Karpas-422 (cell line): ENCODE data around the gene TMEM11. TPM values are rescaled to one million over a fixed set of nuclear protein-coding genes. Genes with fewer than 3 reads are reported as not detected.
A peak's percentile ranks its signal among the peaks of the same experiment; 100 is the strongest.

Source experiments
- DNase-seq: peaks from one replicate; pipeline ENCODE4 v3.0.0-alpha.2; 2015
- H2AFZ ChIP-seq: fragments of 200-600 bp; sonication (generic); 2 replicates; pipeline ENCODE4 v1.6.1; 2014; ENCODE audit warnings: antibody characterized with exemption, low read length, mixed read lengths
- H3K27ac ChIP-seq: fragments of 200-600 bp; sonication (generic); 2 replicates; pipeline ENCODE4 v1.5.1; 2014; ENCODE audit warnings: mild to moderate bottlenecking, low read length, moderate library complexity
- H3K27me3 ChIP-seq: fragments of 200-600 bp; sonication (generic); 2 replicates; pipeline ENCODE4 v1.6.1; 2014; ENCODE audit warnings: low read length, mixed read lengths
- H3K36me3 ChIP-seq: fragments of 200-600 bp; sonication (generic); 2 replicates; pipeline ENCODE4 v1.6.1; 2014; ENCODE audit warnings: low read length, mixed read lengths; ENCODE audit not compliant: insufficient read depth
- H3K4me1 ChIP-seq: fragments of 200-600 bp; sonication (generic); 2 replicates; pipeline ENCODE4 v1.6.1; 2014; ENCODE audit warnings: mild to moderate bottlenecking, low read length, mixed read lengths
- H3K4me2 ChIP-seq: fragments of 200-600 bp; sonication (generic); 2 replicates; pipeline ENCODE4 v1.6.1; 2014; ENCODE audit warnings: low read length, low read depth, mild to moderate bottlenecking; ENCODE audit not compliant: poor library complexity, severe bottlenecking
- H3K4me3 ChIP-seq: fragments of 200-600 bp; sonication (generic); 2 replicates; pipeline ENCODE4 v1.5.1; 2014; ENCODE audit warnings: mild to moderate bottlenecking, antibody characterized with exemption, low read length, mixed read lengths
- H3K79me2 ChIP-seq: fragments of 200-600 bp; sonication (generic); 2 replicates; pipeline ENCODE4 v1.6.1; 2014; ENCODE audit warnings: mild to moderate bottlenecking, low read length, mixed read lengths
- H3K9ac ChIP-seq: fragments of 200-600 bp; sonication (generic); 2 replicates; pipeline ENCODE4 v1.6.0; 2014; ENCODE audit warnings: low read length
- H3K9me2 ChIP-seq: fragments of 200-600 bp; sonication (generic), shearing (Covaris generic); replicated peaks from 2 replicates; pipeline ENCODE4 v1.6.0; 2014; ENCODE audit warnings: mild to moderate bottlenecking, low read length, moderate library complexity; ENCODE audit not compliant: insufficient read depth
- H3K9me3 ChIP-seq: fragments of 300-700, 200-600 bp; sonication (generic); 2 replicates; pipeline ENCODE4 v1.6.1; 2014; ENCODE audit warnings: low read length, mixed read lengths
- H4K20me1 ChIP-seq: fragments of 200-600 bp; sonication (generic); 2 replicates; pipeline ENCODE4 v1.6.1; 2014; ENCODE audit warnings: mild to moderate bottlenecking, antibody characterized with exemption, low read length, low read depth; ENCODE audit not compliant: insufficient read depth
- total RNA-seq: library from RNA; depleted of rRNA; stranded (reverse); fragments of >200 nt; shearing (Covaris generic); gene quantifications from 2 replicates; pipeline ENCODE4 v1.2.3, GENCODE V29; 2014; ENCODE audit warnings: low replicate concordance

TMEM11 gene
- total RNA-seq, 1 experiment from 2014 or later = 12.5 TPM

DNA sequence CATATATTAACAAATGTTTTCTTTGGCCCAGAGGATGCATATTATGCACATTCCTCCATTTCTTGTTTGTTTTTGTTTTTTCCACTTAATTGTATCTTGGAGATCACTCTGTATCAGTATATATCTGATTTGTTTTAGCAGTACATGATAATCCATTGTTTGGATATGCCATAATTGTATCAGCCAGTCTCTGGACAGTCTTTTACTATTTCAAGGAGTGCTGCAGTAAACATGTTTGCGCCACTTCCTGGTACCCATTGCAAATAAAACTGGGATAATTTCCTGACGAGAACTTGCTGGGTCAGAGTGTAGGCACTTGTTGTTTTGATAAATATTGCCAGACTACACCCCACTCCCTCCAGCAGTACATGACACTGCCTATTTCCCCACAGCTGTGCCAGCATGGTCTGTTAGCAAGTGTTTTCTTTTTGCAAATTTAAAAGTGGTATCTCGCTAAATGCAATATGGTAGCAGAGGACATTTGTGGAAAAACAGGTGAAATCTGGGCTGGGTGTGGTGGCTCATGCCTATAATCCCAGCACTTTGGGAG lies 4.9 kb upstream of the TMEM11 start:
- Histone ChIP-seq H3K9ac (no peak overlapping the region), H3K36me3 (peaks cover 24% of the 10 kb centered on the region), H3K79me2 (peaks cover 47% of the 10 kb centered on the region), H3K9me2 (no peaks in the 10 kb centered on the region), H3K27ac (no peak overlapping the region), H3K4me2 (no peak overlapping the region), H2AFZ (no peak overlapping the region), H3K4me1 (peaks cover 14% of the 10 kb centered on the region), H3K27me3 (no peaks in the 10 kb centered on the region), H3K9me3 (no peaks in the 10 kb centered on the region), H3K4me3 (no peak overlapping the region), H4K20me1 (no peaks in the 10 kb centered on the region)
- no peak for DNase-seq

- Histone ChIP-seq H3K9ac (no peak overlapping the region), H2AFZ (no peak overlapping the region), H3K4me3 (no peak overlapping the region), H3K9me3 (no peaks in the 10 kb centered on the region), H3K4me2 (no peak overlapping the region), H3K4me1 (peaks cover 14% of the 10 kb centered on the region), H3K27me3 (no peaks in the 10 kb centered on the region), H3K79me2 (peaks cover 55% of the 10 kb centered on the region), H3K27ac (no peak overlapping the region), H3K36me3 (peaks cover 24% of the 10 kb centered on the region), H4K20me1 (peaks cover 2% of the 10 kb centered on the region; the same call in 1 of the 2 replicates), H3K9me2 (no peaks in the 10 kb centered on the region)
- DNase-seq = no peak
Observed at GRCh38 chr17:21218101-21218500, 4.1 kb upstream of the TMEM11 start.

DNA sequence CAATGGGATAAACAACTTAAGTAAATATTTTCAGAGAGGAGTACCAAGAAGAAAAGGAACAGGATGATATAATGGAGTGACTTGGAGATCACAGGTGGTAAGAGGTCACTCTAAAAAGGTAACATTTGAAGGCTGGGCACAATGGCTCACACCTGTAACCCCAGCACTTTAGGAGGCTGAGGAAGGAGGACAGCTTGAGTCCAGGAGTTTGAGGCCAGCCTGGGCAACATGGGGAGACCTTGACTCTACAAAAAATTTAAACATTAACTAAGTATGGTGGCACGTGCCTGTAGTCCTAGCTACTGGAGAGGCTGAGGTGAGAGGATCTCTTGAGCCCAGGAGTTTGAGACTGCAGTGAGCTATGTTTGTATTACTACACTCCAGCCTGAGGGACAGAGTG lies 3.4 kb upstream of the TMEM11 start:
- Histone ChIP-seq H3K36me3 (peaks cover 20% of the 10 kb centered on the region), H3K4me3 (no peak overlapping the region), H4K20me1 (peaks cover 10% of the 10 kb centered on the region; the same call in 1 of the 2 replicates), H2AFZ (no peak overlapping the region), H3K79me2 (peaks cover 62% of the 10 kb centered on the region), H3K4me2 (no peak overlapping the region), H3K9me2 (no peaks in the 10 kb centered on the region), H3K9ac (no peak overlapping the region), H3K27ac (no peak overlapping the region), H3K27me3 (no peaks in the 10 kb centered on the region), H3K9me3 (no peaks in the 10 kb centered on the region), H3K4me1 (peaks cover 19% of the 10 kb centered on the region)
- no peak for DNase-seq

- peaks cover 24% of the 10 kb centered on the region; the same call in 1 of the 2 replicates for H4K20me1 ChIP-seq
- H3K27me3 ChIP-seq = no peaks in the 10 kb centered on the region
- H3K4me1 ChIP-seq = peaks cover 29% of the 10 kb centered on the region
- peak overlapping the region; percentile 92 for H3K4me2 ChIP-seq
- H3K9ac ChIP-seq = 0 out of 2 replicates have a peak overlapping the region, but pooled peaks have one; percentile 12
- no peak overlapping the region for H2AFZ ChIP-seq
- H3K9me2 ChIP-seq = no peaks in the 10 kb centered on the region
- peaks cover 13% of the 10 kb centered on the region; the same call in 1 of the 2 replicates for H3K36me3 ChIP-seq
- DNase-seq = no peak
- H3K27ac ChIP-seq = no peak overlapping the region
- H3K9me3 ChIP-seq = no peaks in the 10 kb centered on the region
- H3K4me3 ChIP-seq = no peak overlapping the region
- peaks cover 77% of the 10 kb centered on the region for H3K79me2 ChIP-seq
Observed at GRCh38 chr17:21215935-21216334, 2.0 kb upstream of the TMEM11 start.

DNA sequence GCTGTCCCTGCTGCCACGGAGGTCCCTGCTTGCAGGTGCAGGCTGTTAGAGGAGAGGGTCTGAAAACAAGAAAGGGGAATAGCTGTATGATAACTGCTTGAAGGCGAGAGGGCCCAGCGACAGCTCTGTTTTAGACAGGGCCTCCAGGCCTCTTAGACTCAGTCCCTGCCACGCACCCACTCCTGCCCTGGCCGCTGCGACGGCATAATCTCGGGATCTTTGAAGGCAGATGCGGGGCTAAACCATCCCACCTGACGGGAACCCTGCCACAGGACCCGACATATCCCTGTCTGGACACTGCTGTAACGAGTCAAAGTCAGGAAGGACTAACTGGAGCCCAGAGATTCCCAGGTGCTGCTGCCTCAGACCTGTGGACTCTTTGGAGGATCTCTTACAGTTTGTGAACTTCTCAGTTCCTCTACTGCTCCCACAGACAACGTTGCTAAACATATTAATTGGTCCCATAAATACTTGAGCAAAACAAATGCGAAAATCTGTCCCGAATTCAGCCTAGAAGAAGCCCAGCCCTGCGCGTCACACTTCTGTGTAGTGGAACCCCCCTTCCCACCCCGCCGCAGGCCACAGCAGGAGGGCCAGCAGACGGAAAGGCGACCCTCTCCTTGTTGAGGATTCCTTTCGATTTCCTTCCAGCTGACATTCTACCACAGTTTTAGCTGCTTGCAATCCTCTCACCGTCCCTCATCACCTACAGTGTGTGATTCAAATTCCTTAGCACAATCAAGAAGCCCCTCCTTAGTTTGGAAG lies 998 bp upstream of the TMEM11 start:
- Histone ChIP-seq H3K79me2 (peaks cover 86% of the 10 kb centered on the region), H3K9me3 (no peaks in the 10 kb centered on the region), H3K36me3 (peaks cover 19% of the 10 kb centered on the region; the same call in 1 of the 2 replicates), H3K9ac (peak overlapping the region; percentile 96), H3K9me2 (no peaks in the 10 kb centered on the region), H3K4me2 (peak overlapping the region; percentile 92), H3K27me3 (no peaks in the 10 kb centered on the region), H3K27ac (peak overlapping the region; percentile 64), H3K4me1 (peaks cover 29% of the 10 kb centered on the region), H3K4me3 (peak overlapping the region; percentile 79), H2AFZ (peak overlapping the region; percentile 28), H4K20me1 (peaks cover 31% of the 10 kb centered on the region; the same call in 1 of the 2 replicates)
- DNase-seq = peak; percentile 59

GRCh38 chr17:21213638-21214014 lies 335 bp downstream of the TMEM11 start:
- Histone ChIP-seq H4K20me1 (peaks cover 38% of the 10 kb centered on the region; the same call in 1 of the 2 replicates), H3K79me2 (peaks cover 95% of the 10 kb centered on the region), H3K27ac (peak overlapping the region; percentile 63), H3K9me3 (no peaks in the 10 kb centered on the region), H3K27me3 (no peaks in the 10 kb centered on the region), H2AFZ (peak overlapping the region; percentile 39; the same call in 1 of the 2 replicates), H3K9me2 (no peaks in the 10 kb centered on the region), H3K4me3 (peak overlapping the region; percentile 79), H3K9ac (peak overlapping the region; percentile 96), H3K36me3 (peaks cover 21% of the 10 kb centered on the region; the same call in 1 of the 2 replicates), H3K4me2 (peak overlapping the region; percentile 83), H3K4me1 (peaks cover 29% of the 10 kb centered on the region)
- DNase-seq = peak; percentile 79

GRCh38 chr17:21212826-21213637 lies 929 bp downstream of the TMEM11 start:
- peaks cover 21% of the 10 kb centered on the region; the same call in 1 of the 2 replicates for H3K36me3 ChIP-seq
- DNase-seq = no peak
- H4K20me1 ChIP-seq = peaks cover 40% of the 10 kb centered on the region; the same call in 1 of the 2 replicates
- H3K9me3 ChIP-seq = no peaks in the 10 kb centered on the region
- no peaks in the 10 kb centered on the region for H3K27me3 ChIP-seq
- no peak overlapping the region for H2AFZ ChIP-seq
- H3K27ac ChIP-seq = peak overlapping the region; percentile 63
- H3K79me2 ChIP-seq = peaks cover 93% of the 10 kb centered on the region
- peak overlapping the region; percentile 96 for H3K9ac ChIP-seq
- no peaks in the 10 kb centered on the region for H3K9me2 ChIP-seq
- peaks cover 29% of the 10 kb centered on the region for H3K4me1 ChIP-seq
- peak overlapping the region; percentile 79 for H3K4me3 ChIP-seq
- H3K4me2 ChIP-seq = peak overlapping the region; percentile 83
